Effector CD8-positive, alpha-beta T cell (primary cell): ENCODE results near the gene CNTNAP5.
"Not testable (repeated sequence)": the region's sequence is repeated elsewhere in the genome, so short reads cannot be mapped to it uniquely, and the experiment has no call there.

Experiments
- DNase-seq: peaks from one replicate; lab custom pipeline; 2025; lab: John Stamatoyannopoulos, UW

Gene CNTNAP5

GRCh38 chr2:124320051-124320688 is 295.1 kb downstream of the CNTNAP5 start:
- no peak for DNase-seq

DNA sequence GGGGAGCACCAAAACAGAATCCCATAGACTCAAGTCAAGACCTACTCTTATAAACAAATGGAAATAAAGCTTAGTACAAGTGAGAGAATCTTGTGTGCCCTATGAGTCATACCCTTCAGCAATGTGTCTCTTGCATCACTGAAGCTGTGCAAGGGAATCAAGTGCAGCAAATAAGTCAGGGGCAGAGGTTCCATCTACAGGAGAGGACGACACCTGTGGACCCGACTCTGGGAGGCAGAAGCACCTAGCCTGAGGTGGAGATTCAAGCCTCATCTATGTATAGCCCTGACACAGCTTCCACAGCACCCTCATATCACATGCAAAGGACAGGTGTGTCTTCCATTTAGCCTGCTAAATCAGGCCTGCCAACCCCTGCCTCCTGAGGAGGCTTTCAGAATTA is 298.2 kb downstream of the CNTNAP5 start:
- no peak for DNase-seq

DNA sequence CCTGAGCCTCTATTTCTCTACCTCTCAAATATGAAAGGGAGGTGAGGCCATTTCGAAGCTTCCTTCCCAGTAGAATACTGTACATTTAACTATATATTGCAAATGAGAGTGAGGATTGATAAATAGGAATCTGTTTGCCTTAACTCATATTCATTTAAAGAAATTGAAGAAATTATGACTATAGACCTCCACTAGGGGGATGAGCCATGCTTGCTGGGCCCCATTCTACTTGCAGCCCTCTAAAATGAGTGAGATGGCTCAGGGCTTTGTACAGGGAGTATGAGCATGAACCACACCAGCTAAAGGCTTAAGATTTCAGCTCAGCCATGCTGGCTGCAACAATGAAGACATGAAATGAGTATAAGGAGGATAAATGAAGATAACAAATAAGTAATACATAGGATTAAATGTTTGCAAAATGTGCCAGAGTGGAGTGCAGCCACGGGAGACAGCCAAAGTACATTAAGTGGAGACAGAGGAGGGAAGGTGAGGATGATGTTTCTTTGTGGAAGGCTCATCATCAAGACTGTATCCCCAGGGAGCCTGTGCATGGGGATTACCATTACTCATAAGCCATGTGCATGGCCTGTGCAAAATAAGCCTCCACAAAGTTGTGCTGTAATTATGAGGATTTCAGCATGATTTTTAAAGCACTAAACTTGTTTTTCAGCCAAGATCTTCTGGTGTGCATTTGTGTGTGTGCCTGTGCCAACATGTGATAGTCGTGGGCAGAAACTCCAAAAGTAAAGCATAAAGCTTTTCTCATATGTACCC is 300.8 kb downstream of the CNTNAP5 start:
- no peak for DNase-seq

- DNase-seq = no peak
Measured at GRCh38 chr2:124327303-124327702, 302.2 kb downstream of the CNTNAP5 start.

- no peak for DNase-seq
Measured at GRCh38 chr2:124328397-124328796, 303.3 kb downstream of the CNTNAP5 start.

DNA sequence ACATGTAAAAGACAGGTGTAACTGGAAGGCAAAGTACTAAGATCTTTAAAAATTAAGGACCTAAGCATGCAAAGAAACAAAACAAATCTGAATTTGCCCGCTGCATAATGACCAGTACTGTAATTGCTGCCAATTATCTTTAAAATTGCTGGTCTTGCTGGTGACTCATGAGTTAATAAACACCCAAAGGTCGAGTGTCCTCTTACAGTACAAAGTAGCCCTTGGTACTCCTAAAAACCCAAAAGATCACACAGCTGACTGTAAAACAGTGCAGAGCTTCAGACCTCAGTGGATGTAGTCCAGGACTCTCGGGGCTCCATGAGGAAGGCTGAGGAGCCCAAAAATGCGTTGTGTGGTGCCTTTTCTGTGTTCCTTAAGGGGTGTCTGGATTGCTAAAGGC is 308.7 kb downstream of the CNTNAP5 start:
- no peak for DNase-seq

DNA sequence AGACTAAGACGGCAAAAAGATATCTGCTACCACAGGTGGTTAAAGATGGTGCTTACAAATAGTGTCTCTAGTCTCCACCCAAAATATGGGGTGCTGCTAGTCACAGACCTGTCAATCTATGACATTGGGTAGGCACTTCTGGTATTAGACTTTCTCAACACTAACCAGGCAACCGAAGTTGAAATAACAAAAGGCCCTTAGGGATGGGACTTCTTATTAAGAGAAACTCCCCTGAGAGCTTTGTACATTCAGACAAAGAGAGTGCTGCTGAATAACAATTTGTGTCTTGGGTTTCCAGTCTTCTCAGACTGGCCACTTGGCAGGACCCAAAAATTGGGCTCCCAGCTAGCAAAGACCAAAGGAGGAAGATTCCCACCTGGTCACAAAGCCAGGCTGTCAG is 310.0 kb downstream of the CNTNAP5 start:
- DNase-seq = no peak

GRCh38 chr2:124339709-124340108 is 314.6 kb downstream of the CNTNAP5 start:
- no peak for DNase-seq

- DNase-seq = no peak
Measured at GRCh38 chr2:124343827-124344498, 318.9 kb downstream of the CNTNAP5 start.

DNA sequence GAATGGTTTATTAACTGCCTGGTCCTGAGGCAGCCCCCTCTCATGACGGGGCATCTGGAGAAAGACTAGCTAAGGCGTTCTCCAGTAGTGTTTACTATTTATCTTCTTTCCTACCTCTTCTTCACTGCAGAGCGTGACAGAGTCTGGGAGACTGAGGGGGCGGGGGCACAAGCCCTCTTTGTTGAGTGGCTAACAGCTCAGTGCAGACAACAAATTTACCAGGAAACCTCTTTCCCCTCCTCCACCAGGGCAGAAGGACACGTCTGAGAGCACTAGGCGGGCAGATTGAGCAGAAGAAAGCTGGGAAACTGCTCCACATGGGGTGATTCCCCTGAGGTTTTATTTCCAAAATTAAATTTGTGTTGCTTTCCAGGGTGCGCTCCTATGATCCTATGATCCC is 322.1 kb downstream of the CNTNAP5 start:
- no peak for DNase-seq

- DNase-seq = no peak
Measured at GRCh38 chr2:124353656-124354055, 328.6 kb downstream of the CNTNAP5 start.

DNA sequence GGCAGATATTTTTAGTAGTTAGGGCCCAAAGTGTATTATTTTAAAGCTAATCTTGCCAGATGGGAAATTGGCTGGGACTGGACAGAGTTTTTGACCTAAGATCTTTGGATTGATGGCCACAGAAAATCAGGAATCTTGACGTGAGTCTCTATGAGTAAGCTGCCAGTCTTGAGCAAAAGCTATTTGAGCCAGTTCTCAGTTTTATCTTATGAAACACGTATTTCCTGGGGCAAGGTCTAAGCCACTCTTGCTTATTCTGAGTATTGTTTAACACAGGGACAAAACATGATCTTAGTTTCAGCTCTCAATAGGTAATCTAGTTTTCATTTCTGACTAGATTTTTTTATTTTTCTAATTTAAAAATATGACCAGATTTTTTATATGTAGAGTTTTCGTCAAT is 329.4 kb downstream of the CNTNAP5 start:
- no peak for DNase-seq

GRCh38 chr2:124361966-124362365 is 336.9 kb downstream of the CNTNAP5 start:
- not testable (repeated sequence) for DNase-seq

GRCh38 chr2:124369181-124369580 is 344.1 kb downstream of the CNTNAP5 start:
- DNase-seq = no peak

DNA sequence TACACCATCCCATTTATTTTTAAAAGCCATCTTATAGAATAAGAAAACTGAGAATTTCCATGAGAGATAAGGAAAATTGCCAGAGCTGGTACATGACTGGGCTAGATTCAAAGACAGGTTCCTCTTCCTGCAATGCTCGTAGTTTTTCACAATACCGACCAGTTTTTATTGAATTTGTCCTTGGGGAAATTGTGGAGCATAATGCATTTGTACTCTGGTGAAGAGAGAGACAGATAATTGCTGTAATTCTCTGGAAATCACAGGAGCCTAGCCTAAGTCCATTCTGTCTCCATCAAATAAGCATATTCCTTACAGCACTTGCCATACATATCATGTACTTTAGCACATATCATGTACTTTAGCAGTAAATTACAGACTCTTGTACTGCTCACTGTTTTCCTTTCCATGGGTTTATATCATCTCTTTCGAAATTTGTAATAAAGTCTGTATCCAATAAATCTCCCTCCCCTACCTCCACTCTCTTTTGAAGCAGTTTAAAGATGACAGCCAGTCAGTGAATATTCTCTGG is 355.2 kb downstream of the CNTNAP5 start:
- no peak for DNase-seq

- no peak for DNase-seq
Measured at GRCh38 chr2:124382067-124382618, 357.1 kb downstream of the CNTNAP5 start.

- DNase-seq = no peak
Measured at GRCh38 chr2:124395961-124396360, 370.9 kb downstream of the CNTNAP5 start.

GRCh38 chr2:124402274-124402673 is 377.2 kb downstream of the CNTNAP5 start:
- no peak for DNase-seq

DNA sequence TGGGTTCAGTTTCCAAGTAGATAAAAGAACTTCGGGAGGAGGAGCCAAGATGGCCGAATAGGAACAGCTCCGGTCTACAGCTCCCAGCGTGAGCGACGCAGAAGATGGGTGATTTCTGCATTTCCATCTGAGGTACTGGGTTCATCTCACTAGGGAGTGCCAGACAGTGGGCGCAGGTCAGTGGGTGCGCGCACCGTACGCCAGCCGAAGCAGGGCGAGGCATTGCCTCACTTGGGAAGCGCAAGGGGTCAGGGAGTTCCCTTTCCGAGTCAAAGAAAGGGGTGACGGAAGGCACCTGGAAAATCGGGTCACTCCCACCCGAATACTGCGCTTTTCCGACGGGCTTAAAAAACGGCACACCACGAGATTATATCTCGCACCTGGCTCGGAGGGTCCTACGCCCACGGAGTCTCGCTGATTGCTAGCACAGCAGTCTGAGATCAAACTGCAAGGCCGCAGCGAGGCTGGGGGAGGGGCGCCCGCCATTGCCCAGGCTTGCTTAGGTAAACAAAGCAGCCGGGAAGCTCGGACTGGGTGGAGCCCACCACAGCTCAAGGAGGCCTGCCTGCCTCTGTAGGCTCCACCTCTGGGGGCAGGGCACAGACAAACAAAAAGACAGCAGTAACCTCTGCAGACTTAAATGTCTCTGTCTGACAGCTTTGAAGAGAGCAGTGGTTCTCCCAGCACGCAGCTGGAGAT is 382.9 kb downstream of the CNTNAP5 start:
- DNase-seq = not testable (repeated sequence)

DNA sequence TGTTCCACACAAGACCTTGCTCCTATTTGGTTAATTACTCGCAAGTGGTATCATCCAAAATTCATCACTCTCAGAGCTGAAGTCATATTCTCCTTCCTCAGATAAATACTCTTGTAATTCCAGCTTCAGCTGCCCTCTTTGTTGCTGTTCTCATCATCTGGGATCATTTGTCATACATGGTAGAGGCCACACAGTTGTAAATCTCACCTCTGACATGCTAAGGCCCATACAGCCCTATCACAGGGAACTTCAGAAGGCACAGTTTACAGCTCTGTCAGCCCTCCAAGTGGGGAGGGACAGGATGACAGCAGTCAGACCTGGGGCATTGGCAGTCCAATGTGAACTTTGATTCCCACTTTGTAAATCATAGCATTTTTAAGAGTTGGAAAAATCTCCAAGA is 399.0 kb downstream of the CNTNAP5 start:
- no peak for DNase-seq

DNA sequence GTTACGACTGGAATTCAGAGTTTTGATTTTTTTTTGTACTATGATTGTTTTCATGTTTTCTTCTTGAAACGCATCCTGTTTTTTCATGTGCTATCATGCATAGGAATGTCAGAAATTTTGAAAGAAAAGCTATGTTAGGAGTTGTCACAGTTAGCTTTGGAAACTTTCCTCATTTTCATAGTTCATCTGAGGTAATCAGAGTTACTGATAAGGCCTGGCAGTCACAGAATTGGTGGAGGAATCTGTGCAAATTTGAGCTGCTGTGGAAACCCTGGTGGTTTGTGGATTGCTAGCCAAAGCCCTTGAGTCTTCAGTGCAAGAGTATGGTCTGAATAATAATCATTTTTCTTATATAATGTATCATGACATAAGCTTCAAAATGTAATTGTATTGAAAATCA is 401.0 kb downstream of the CNTNAP5 start:
- no peak for DNase-seq

DNA sequence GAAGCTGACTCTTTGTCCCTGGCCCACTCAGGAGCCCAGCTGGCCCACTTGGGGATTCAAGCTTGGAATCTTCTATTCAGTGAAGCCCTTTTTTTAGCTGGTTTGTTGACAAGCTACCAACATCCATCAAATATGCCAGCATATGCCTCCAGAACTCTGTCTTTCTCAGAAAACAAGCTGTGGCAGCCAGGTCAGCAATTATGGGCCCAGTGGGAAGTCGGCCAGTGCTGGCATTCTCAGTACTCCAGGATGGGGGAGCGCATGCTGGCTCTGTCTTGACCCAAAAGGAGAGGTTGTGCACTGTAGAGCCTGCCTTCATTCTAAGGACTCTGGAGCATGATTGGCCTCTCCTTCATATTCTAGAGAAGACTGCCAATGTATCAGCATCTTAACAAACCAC is 401.5 kb downstream of the CNTNAP5 start:
- no peak for DNase-seq
